ENCODE results near the gene OLFML1. TPM values are rescaled to one million over a fixed set of nuclear protein-coding genes. Genes with fewer than 3 reads are reported as not detected.

The OLFML1 gene
- total and polyA plus RNA-seq, 2 of the 13 experiments (the other 11 are each of a cell fraction or from before 2014, with no cell fraction given), result 0.89 to 0.90 TPM

GRCh38 chr11:7513234-7514098 is 28.2 kb downstream of the OLFML1 start, which contains the start of gene PPFIBP2 (continued):
- TF ChIP-seq, protein P1, sequence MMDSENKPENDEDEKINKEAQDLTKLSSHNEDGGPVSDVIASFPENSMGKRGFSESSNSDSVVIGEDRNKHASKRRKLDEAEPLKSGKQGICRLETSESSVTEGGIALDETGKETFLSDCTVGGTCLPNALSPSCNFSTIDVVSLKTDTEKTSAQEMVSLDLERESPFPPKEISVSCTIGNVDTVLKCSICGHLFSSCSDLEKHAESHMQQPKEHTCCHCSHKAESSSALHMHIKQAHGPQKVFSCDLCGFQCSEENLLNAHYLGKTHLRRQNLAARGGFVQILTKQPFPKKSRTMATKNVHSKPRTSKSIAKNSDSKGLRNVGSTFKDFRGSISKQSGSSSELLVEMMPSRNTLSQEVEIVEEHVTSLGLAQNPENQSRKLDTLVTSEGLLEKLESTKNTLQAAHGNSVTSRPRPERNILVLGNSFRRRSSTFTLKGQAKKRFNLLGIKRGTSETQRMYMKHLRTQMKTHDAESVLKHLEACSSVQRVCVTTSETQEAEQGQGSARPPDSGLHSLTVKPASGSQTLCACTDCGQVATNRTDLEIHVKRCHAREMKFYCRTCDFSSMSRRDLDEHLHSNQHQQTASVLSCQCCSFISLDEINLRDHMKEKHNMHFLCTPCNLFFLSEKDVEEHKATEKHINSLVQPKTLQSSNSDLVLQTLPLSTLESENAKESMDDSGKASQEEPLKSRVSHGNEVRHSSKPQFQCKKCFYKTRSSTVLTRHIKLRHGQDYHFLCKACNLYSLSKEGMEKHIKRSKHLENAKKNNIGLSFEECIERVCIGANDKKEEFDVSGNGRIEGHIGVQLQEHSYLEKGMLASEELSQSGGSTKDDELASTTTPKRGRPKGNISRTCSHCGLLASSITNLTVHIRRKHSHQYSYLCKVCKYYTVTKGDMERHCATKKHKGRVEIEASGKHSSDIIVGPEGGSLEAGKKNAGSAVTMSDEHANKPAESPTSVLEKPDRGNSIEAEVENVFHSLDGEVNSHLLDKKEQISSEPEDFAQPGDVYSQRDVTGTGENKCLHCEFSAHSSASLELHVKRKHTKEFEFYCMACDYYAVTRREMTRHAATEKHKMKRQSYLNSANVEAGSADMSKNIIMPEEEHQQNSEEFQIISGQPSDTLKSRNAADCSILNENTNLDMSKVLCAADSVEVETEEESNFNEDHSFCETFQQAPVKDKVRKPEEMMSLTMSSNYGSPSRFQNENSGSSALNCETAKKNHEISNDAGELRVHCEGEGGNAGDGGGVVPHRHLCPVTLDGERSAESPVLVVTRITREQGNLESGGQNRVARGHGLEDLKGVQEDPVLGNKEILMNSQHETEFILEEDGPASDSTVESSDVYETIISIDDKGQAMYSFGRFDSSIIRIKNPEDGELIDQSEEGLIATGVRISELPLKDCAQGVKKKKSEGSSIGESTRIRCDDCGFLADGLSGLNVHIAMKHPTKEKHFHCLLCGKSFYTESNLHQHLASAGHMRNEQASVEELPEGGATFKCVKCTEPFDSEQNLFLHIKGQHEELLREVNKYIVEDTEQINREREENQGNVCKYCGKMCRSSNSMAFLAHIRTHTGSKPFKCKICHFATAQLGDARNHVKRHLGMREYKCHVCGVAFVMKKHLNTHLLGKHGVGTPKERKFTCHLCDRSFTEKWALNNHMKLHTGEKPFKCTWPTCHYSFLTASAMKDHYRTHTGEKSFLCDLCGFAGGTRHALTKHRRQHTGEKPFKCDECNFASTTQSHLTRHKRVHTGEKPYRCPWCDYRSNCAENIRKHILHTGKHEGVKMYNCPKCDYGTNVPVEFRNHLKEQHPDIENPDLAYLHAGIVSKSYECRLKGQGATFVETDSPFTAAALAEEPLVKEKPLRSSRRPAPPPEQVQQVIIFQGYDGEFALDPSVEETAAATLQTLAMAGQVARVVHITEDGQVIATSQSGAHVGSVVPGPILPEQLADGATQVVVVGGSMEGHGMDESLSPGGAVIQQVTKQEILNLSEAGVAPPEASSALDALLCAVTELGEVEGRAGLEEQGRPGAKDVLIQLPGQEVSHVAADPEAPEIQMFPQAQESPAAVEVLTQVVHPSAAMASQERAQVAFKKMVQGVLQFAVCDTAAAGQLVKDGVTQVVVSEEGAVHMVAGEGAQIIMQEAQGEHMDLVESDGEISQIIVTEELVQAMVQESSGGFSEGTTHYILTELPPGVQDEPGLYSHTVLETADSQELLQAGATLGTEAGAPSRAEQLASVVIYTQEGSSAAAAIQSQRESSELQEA (CRISPR knock-in tag; IDR thresholded peaks at IDR 0.05; ENCODE audit: not compliant biosample characterization), result peak; percentile 20
- TF ChIP-seq MIER2 (CRISPR knock-in tag; IDR thresholded peaks at IDR 0.05), result peak; percentile 19; the same call in 1 of the 2 replicates
- 0 out of 2 replicates have a peak, but pooled peaks have one; percentile 39 for TF ChIP-seq HOXA9 (CRISPR knock-in tag; IDR thresholded peaks at IDR 0.05; ENCODE audit: borderline replicate concordance)
- TF ChIP-seq ZNF335 (CRISPR knock-in tag; IDR thresholded peaks at IDR 0.05), result peak; percentile 64; the same call in 1 of the 2 replicates
- TF ChIP-seq ZNF205 (CRISPR knock-in tag; IDR thresholded peaks at IDR 0.05), result no peak
- no peak for TF ChIP-seq MZF1 (CRISPR knock-in tag; IDR thresholded peaks at IDR 0.05; ENCODE audit: borderline replicate concordance)
- no peak for TF ChIP-seq CHD4 (IDR thresholded peaks at IDR 0.05; ENCODE audit: borderline replicate concordance, low read length)
- 0 out of 2 replicates have a peak, but pooled peaks have one; percentile 39 for TF ChIP-seq ZNF543 (CRISPR knock-in tag; IDR thresholded peaks at IDR 0.05)
- TF ChIP-seq, protein P2, sequence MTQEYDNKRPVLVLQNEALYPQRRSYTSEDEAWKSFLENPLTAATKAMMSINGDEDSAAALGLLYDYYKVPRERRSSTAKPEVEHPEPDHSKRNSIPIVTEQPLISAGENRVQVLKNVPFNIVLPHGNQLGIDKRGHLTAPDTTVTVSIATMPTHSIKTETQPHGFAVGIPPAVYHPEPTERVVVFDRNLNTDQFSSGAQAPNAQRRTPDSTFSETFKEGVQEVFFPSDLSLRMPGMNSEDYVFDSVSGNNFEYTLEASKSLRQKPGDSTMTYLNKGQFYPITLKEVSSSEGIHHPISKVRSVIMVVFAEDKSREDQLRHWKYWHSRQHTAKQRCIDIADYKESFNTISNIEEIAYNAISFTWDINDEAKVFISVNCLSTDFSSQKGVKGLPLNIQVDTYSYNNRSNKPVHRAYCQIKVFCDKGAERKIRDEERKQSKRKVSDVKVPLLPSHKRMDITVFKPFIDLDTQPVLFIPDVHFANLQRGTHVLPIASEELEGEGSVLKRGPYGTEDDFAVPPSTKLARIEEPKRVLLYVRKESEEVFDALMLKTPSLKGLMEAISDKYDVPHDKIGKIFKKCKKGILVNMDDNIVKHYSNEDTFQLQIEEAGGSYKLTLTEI (CRISPR knock-in tag; conservative IDR thresholded peaks at IDR 0.05), result no peak
- no peak for TF ChIP-seq ZNF136 (CRISPR knock-in tag; IDR thresholded peaks at IDR 0.05; ENCODE audit: low read depth)
- no peak for TF ChIP-seq DZIP1 (CRISPR knock-in tag; IDR thresholded peaks at IDR 0.05)
- TF ChIP-seq AGO2 (optimal IDR thresholded peaks at IDR 0.05; ENCODE audit: low read depth, low read length), result no peak
- peak; percentile 52 for TF ChIP-seq SRSF1 (optimal IDR thresholded peaks at IDR 0.05; ENCODE audit: low read depth, low read length)
- peak; percentile 38 for TF ChIP-seq MED8 (CRISPR knock-in tag; IDR thresholded peaks at IDR 0.05; ENCODE audit: insufficient replicate concordance)
- no peak for TF ChIP-seq RFX1 (IDR thresholded peaks at IDR 0.05)
- TF ChIP-seq ZNF30 (CRISPR knock-in tag; IDR thresholded peaks at IDR 0.05), result no peak

All from HepG2 (cell line).